Adipose tissue (tissue), 3 donors: ENCODE data around the gene FKBP10. TPM values are rescaled to one million over a fixed set of nuclear protein-coding genes. Genes with fewer than 3 reads are reported as not detected.
"Not testable (repeated sequence)": the region's sequence is repeated elsewhere in the genome, so short reads cannot be mapped to it uniquely, and the experiment has no call there.

Experiments used
- H3K27ac ChIP-seq: one replicate; pipeline ENCODE4 v1.5.1; 2013; ENCODE audit warnings: low read depth, low read length
- WGBS, 3 donors: extraction: QIAGEN DNeasy Blood & Tissue Kit; methylation state at CpG; one replicate each; pipeline ENCODE4 v1.1.7; 2013; 5-methylcytosine and 5-hydroxymethylcytosine counted together
- polyA plus RNA-seq, 3 donors: library from polyadenylated mRNA; stranded (reverse); fragments of 200-250 nt; gene quantifications; one replicate each; pipeline ENCODE4 v1.2.3, GENCODE V29; 2013
- donor health status: healthy with polysubstance abuse.
- donor health status: Bipolar disorder and iron deficiency.
- donor health status: healthy.

FKBP10 gene
- polyA plus RNA-seq, 3 donors: 9.6 to 50.6 (median 24.6) TPM

GRCh38 chr17:41825175-41825845, 12.5 kb downstream of the FKBP10 start:
- no peak overlapping the region for H3K27ac ChIP-seq
- 89% methylated on average over 19 of the region's 19 CpGs for WGBS, 3 donors

- WGBS, 3 donors: 85 to 86% (median 85%) methylated on average over 10 of the region's 10 CpGs
- H3K27ac ChIP-seq: not testable (repeated sequence)
Observed at GRCh38 chr17:41829961-41830360, 17.2 kb downstream of the FKBP10 start.

GRCh38 chr17:41835214-41835799, 22.5 kb downstream of the FKBP10 start:
- no peak overlapping the region for H3K27ac ChIP-seq
- WGBS, 3 donors: 16 to 20% (median 16%) methylated on average over 12 to 13 of the region's 13 CpGs

- 0 to 1% (median 1%) methylated on average over 55 to 72 of the region's 72 CpGs for WGBS, 3 donors
- H3K27ac ChIP-seq: no peak within 1 kb of the TSS
Observed at GRCh38 chr17:41835800-41836549, 23.2 kb downstream of the FKBP10 start, which contains the start of gene NT5C3B. Gene NT5C3B (minus strand): TSS chr17:41836232. CDS start chr17:41836193, 39 bp downstream.

GRCh38 chr17:41836550-41837196, 23.9 kb downstream of the FKBP10 start:
- WGBS, 3 donors: 46 to 51% (median 49%) methylated on average over 21 of the region's 21 CpGs
- H3K27ac ChIP-seq: no peak overlapping the region

GRCh38 chr17:41837761-41838538, 25.1 kb downstream of the FKBP10 start, which contains the start of gene KLHL10:
Gene KLHL10 (plus strand): TSS chr17:41837825. CDS start chr17:41837933, 108 bp downstream.
- 91 to 97% (median 96%) methylated on average over 15 of the region's 15 CpGs for WGBS, 3 donors
- H3K27ac ChIP-seq: no peak within 1 kb of the TSS

- 92 to 99% (median 93%) methylated on average over 2 of the region's 2 CpGs for WGBS, 3 donors
- H3K27ac ChIP-seq: not testable (repeated sequence)
Observed at GRCh38 chr17:41839448-41839847, 26.6 kb downstream of the FKBP10 start.

- H3K27ac ChIP-seq: not testable (repeated sequence)
- WGBS, 3 donors: 76 to 95% (median 82%) methylated on average over 6 of the region's 6 CpGs
Observed at GRCh38 chr17:41840781-41841180, 28.0 kb downstream of the FKBP10 start.

- 91 to 94% (median 92%) methylated on average over 6 of the region's 6 CpGs for WGBS, 3 donors
- no peak overlapping the region for H3K27ac ChIP-seq
Observed at GRCh38 chr17:41844971-41845370, 32.2 kb downstream of the FKBP10 start.

GRCh38 chr17:41848788-41849187, 36.0 kb downstream of the FKBP10 start:
- no peak overlapping the region for H3K27ac ChIP-seq
- WGBS, 3 donors: 70 to 83% (median 74%) methylated on average over 4 of the region's 4 CpGs

GRCh38 chr17:41849251-41849990, 36.6 kb downstream of the FKBP10 start:
- WGBS, 3 donors: 80 to 82% (median 80%) methylated on average over 4 of the region's 4 CpGs

GRCh38 chr17:41851382-41851781, 38.6 kb downstream of the FKBP10 start:
- 93 to 95% (median 94%) methylated on average over 14 of the region's 14 CpGs for WGBS, 3 donors
- not testable (repeated sequence) for H3K27ac ChIP-seq

More at GRCh38 chr17:41849251-41849990, 36.6 kb downstream of the FKBP10 start:
- no peak overlapping the region for H3K27ac ChIP-seq

GRCh38 chr17:41860254-41860931, 47.6 kb downstream of the FKBP10 start:
- WGBS, 3 donors: 74 to 86% (median 81%) methylated on average over 3 of the region's 3 CpGs
- no peak overlapping the region for H3K27ac ChIP-seq

GRCh38 chr17:41863074-41863848, 50.5 kb downstream of the FKBP10 start:
- 57 to 69% (median 62%) methylated on average over 18 of the region's 18 CpGs for WGBS, 3 donors
- H3K27ac ChIP-seq: no peak overlapping the region

GRCh38 chr17:41864498-41864835, 51.7 kb downstream of the FKBP10 start:
- 0% methylated on average over 20 to 25 of the region's 25 CpGs for WGBS, 3 donors
- no peak overlapping the region for H3K27ac ChIP-seq

- no peak within 1 kb of the TSS for H3K27ac ChIP-seq
- WGBS, 3 donors: 0% methylated on average over 70 to 88 of the region's 90 CpGs
Observed at GRCh38 chr17:41864836-41865595, 52.2 kb downstream of the FKBP10 start, which contains the start of gene KLHL11. Gene KLHL11 (minus strand): TSS chr17:41865423. CDS start chr17:41865370, 53 bp downstream.
